IMR-90 (cell line): ENCODE measurements around the gene PIP5K1B. TPM values are rescaled to one million over a fixed set of nuclear protein-coding genes. Genes with fewer than 3 reads are reported as not detected.

Experiments
- ATAC-seq: fragments of 200-7000 bp; cut with Tn5 transposase; 2 replicates; pipeline ENCODE4 v1.9.1; 2020; ENCODE audit warnings: low read depth, mild to moderate bottlenecking, moderate library complexity
- BruUV-seq: library from RNA; stranded (reverse); fragments of 400-500 nt; replicated peaks from 2 replicates; lab custom pipeline; 2021; lab: Mats Ljungman, UMichigan
- CTCF ChIA-PET: fragments of 300-600 bp; formaldehyde crosslinking; extraction: SDS; loops from one replicate; lab custom pipeline; 2021; ENCODE audit warnings: antibody characterized with exemption; lab: Yijun Ruan, JAX
- POLR2A ChIA-PET: fragments of 300-600 bp; sonication (Branson Sonifier 250); formaldehyde crosslinking; loops from one replicate; lab custom pipeline; 2022; ENCODE audit warnings: antibody characterized with exemption; ENCODE audit not compliant: unreplicated experiment; lab: Charles Lee
- DNase-seq: peaks from one replicate; pipeline ENCODE4 v3.0.0; 2013
- H2AFZ ChIP-seq: replicated peaks from 2 replicates; pipeline ENCODE3; 2013; ENCODE audit warnings: low read length, mild to moderate bottlenecking; ENCODE audit not compliant: poor library complexity
- H2AK5ac ChIP-seq: 2 replicates; pipeline ENCODE4 v1.6.1; 2013; ENCODE audit warnings: low read depth, low read length, inconsistent platforms
- H2AK9ac ChIP-seq: replicated peaks from 2 replicates; pipeline ENCODE3; 2013; ENCODE audit warnings: mild to moderate bottlenecking, low read depth, low read length, moderate library complexity; ENCODE audit not compliant: poor library complexity
- H2BK120ac ChIP-seq: 2 replicates; pipeline ENCODE4 v1.6.1; 2013; ENCODE audit warnings: low read depth, low read length, inconsistent platforms
- H2BK15ac ChIP-seq: 3 replicates; pipeline ENCODE4 v1.6.1; 2013; ENCODE audit warnings: low read depth, low read length, inconsistent platforms
- H2BK20ac ChIP-seq: 2 replicates; pipeline ENCODE4 v1.6.1; 2013; ENCODE audit warnings: low read depth, mild to moderate bottlenecking, inconsistent platforms, low read length, moderate library complexity
- H2BK5ac ChIP-seq: 2 replicates; pipeline ENCODE4 v1.6.1; 2013; ENCODE audit warnings: mild to moderate bottlenecking, low read depth, low read length, inconsistent platforms; ENCODE audit not compliant: poor library complexity, severe bottlenecking
- H3K14ac ChIP-seq: replicated peaks from 2 replicates; pipeline ENCODE4 v1.6.1; 2013; ENCODE audit warnings: low read depth, low read length, inconsistent platforms
- H3K18ac ChIP-seq: 2 replicates; pipeline ENCODE4 v1.6.1; 2013; ENCODE audit warnings: low read depth, low read length, control low read depth
- H3K23ac ChIP-seq: 2 replicates; pipeline ENCODE4 v1.6.1; 2013; ENCODE audit warnings: low read depth, low read length, inconsistent platforms
- H3K27ac ChIP-seq: 2 replicates; pipeline ENCODE4 v1.5.1; 2013; ENCODE audit warnings: mild to moderate bottlenecking, control low read depth, low read length; ENCODE audit not compliant: insufficient read depth
- H3K27me3 ChIP-seq: 2 replicates; pipeline ENCODE4 v1.6.1; 2013; ENCODE audit warnings: low read length; ENCODE audit not compliant: control insufficient read depth, insufficient read depth
- H3K36me3 ChIP-seq: 2 replicates; pipeline ENCODE4 v1.6.1; 2013; ENCODE audit warnings: low read length, mixed read lengths; ENCODE audit not compliant: control insufficient read depth, insufficient read depth
- H3K4ac ChIP-seq: 2 replicates; pipeline ENCODE4 v1.6.1; 2013; ENCODE audit warnings: low read depth, low read length, inconsistent platforms
- H3K4me1 ChIP-seq: 2 replicates; pipeline ENCODE4 v1.6.1; 2013; ENCODE audit warnings: low read length, mixed read lengths; ENCODE audit not compliant: control insufficient read depth, insufficient read depth
- H3K4me2 ChIP-seq: 2 replicates; pipeline ENCODE4 v1.6.1; 2013; ENCODE audit warnings: low read depth, mild to moderate bottlenecking, control low read depth, low read length, moderate library complexity
- H3K4me3 ChIP-seq: 2 replicates; pipeline ENCODE4 v1.5.1; 2013; ENCODE audit warnings: low read depth, mild to moderate bottlenecking, control low read depth, low read length, moderate library complexity; ENCODE audit not compliant: insufficient read depth
- H3K56ac ChIP-seq: 2 replicates; pipeline ENCODE4 v1.6.1; 2013; ENCODE audit warnings: low read length, inconsistent platforms; ENCODE audit not compliant: insufficient read depth; ENCODE audit errors: extremely low read depth
- H3K79me1 ChIP-seq, 2 experiments: 2 replicates each; pipeline ENCODE4 v1.6.1; 2013; ENCODE audit warnings: low read length in 2 of 2, inconsistent platforms in 1 of 2, low read depth in 1 of 2
- H3K9ac ChIP-seq: 2 replicates; pipeline ENCODE4 v1.6.1; 2013; ENCODE audit warnings: low read depth, low read length, control low read depth
- H3K9me1 ChIP-seq: 2 replicates; pipeline ENCODE4 v1.6.1; 2013; ENCODE audit warnings: low read length, inconsistent platforms; ENCODE audit not compliant: insufficient read depth
- H3K9me3 ChIP-seq: 2 replicates; pipeline ENCODE4 v1.6.1; 2013; ENCODE audit warnings: low read length; ENCODE audit not compliant: control insufficient read depth, insufficient read depth
- H4K20me1 ChIP-seq: 2 replicates; pipeline ENCODE4 v1.6.1; 2013; ENCODE audit warnings: low read length, inconsistent platforms; ENCODE audit not compliant: insufficient read depth
- H4K5ac ChIP-seq: 2 replicates; pipeline ENCODE4 v1.6.1; 2013; ENCODE audit warnings: mild to moderate bottlenecking, low read depth, low read length, control low read depth
- H4K8ac ChIP-seq, 2 experiments: 2 replicates each; pipeline ENCODE4 v1.6.1; 2013; ENCODE audit warnings: low read depth in 2 of 2, low read length in 2 of 2, control low read depth in 1 of 2, inconsistent platforms in 1 of 2
- H4K91ac ChIP-seq: 2 replicates; pipeline ENCODE4 v1.6.1; 2013; ENCODE audit warnings: low read depth, low read length, inconsistent platforms; ENCODE audit not compliant: insufficient read depth
- BHLHE40 ChIP-seq: fragments of 150-350 bp; IDR thresholded peaks from 2 replicates; pipeline ENCODE4 v1.6.1; 2016; ENCODE audit warnings: mild to moderate bottlenecking, low read depth, low read length
- CHD1 ChIP-seq: IDR thresholded peaks from 2 replicates; pipeline ENCODE4 v1.6.1; 2012; ENCODE audit warnings: low read depth, low read length, improper control_type of control experiment
- MAFK ChIP-seq: IDR thresholded peaks from 2 replicates; pipeline ENCODE4 v1.6.1; 2012; ENCODE audit warnings: low read depth, low read length, improper control_type of control experiment
- MAZ ChIP-seq: IDR thresholded peaks from 2 replicates; pipeline ENCODE4 v1.6.1; 2012; ENCODE audit warnings: low read depth, mild to moderate bottlenecking, low read length, improper control_type of control experiment, moderate library complexity, borderline replicate concordance
- NFE2L2 ChIP-seq: fragments of 150-350 bp; IDR thresholded peaks from 2 replicates; pipeline ENCODE4 v1.6.1; 2016; ENCODE audit warnings: low read depth, mild to moderate bottlenecking, low read length
- RAD21 ChIP-seq: IDR thresholded peaks from 2 replicates; pipeline ENCODE4 v1.6.1; 2012; ENCODE audit warnings: low read length, improper control_type of control experiment
- RCOR1 ChIP-seq: IDR thresholded peaks from 2 replicates; pipeline ENCODE4 v1.6.1; 2012; ENCODE audit warnings: mild to moderate bottlenecking, low read length, improper control_type of control experiment; ENCODE audit not compliant: insufficient replicate concordance
- WGBS, 2 experiments: methylation state at CpG; one replicate each; pipeline versions ENCODE4 v1.1.5 to v1.1.7; 2013; ENCODE audit warnings: missing lambda C conversion rate in 2 of 2; ENCODE audit not compliant: insufficient read length in 1 of 2; ENCODE audit errors: extremely low coverage in 2 of 2; 5-methylcytosine and 5-hydroxymethylcytosine counted together
- dilution Hi-C: fragments of 300-500 bp; cut with HindIII; formaldehyde crosslinking; loops from one replicate; pipeline ENCODE4 v1.14.3; 2018; ENCODE audit warnings: low sequenced_read_pairs; ENCODE audit not compliant: unreplicated experiment
- in situ Hi-C: fragments of 300-500 bp; cut with MboI; formaldehyde crosslinking; loops from 3 replicates; pipeline ENCODE4 v1.14.3; 2019; ENCODE audit warnings: low sequenced_read_pairs, inconsistent platforms, mixed read lengths
- intact Hi-C: fragments of 100-400 bp; cut with micrococcal nuclease; formaldehyde crosslinking; loops from 2 replicates; pipeline ENCODE4 v1.10.0; 2022
- polyA plus RNA-seq, 3 experiments: library from polyadenylated mRNA; depleted of rRNA; stranded (reverse); fragments of >200 nt; gene quantifications; 2 replicates each; pipeline ENCODE4 v1.2.3, GENCODE V29; 2012; ENCODE audit warnings: low replicate concordance in 1 of 3
- total RNA-seq: library from RNA; depleted of rRNA; stranded (reverse); fragments of >200 nt; gene quantifications from 2 replicates; pipeline ENCODE4 v1.2.3, GENCODE V29; 2012
- TF ChIP-seq, protein P1 (sequence below): fragments of 150-350 bp; IDR thresholded peaks from 2 replicates; pipeline ENCODE4 v1.6.1; 2017; ENCODE audit warnings: mild to moderate bottlenecking, antibody characterized with exemption, low read length, low read depth

The PIP5K1B gene
- total and polyA plus RNA-seq, 2 of the 4 experiments (the other 2 are of a cell fraction): not detected

DNA sequence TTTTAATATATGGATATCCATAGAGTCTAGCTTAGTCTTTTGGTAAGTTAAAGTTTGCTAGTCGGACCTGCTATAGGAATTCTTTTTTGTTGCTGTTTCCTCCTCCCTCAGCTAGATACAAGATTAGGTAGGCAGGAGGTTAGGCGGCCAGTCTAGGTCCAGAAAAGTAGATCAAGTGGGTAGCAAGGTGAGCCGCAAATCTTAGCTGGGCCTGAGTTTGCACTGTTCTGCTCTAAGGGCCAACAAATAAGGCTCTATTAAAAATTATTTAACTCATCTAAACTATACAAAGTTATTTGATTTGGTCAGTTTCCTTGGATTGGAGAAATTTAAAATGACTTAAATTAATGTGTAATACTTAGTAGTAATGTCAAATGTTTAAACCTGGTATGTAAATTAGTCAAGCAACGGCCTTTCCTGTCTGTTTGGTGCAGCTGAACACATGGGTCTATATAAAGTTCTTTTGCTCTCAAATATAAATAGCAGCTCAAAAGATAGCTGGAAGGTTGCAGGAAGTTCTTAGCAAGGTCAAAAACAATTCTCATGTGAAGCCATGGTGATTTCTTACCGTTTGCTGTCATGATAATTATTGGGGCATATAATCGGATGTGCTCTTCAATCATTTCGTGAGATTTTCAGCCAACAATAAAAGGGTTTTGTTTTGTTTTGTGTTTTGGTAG, 236.9 kb downstream of the PIP5K1B start:
- BruUV-seq: no TSS peak

More for the DNA sequence above, 236.9 kb downstream of the PIP5K1B start:
- H2AFZ ChIP-seq: no peak overlapping the region
- no peak overlapping the region for H3K4me2 ChIP-seq
- no peaks in the 10 kb centered on the region for H3K36me3 ChIP-seq
- H3K56ac ChIP-seq: no peak overlapping the region
- no peaks in the 10 kb centered on the region for H3K4me1 ChIP-seq
- H2AK9ac ChIP-seq: no peak overlapping the region
- no peaks in the 10 kb centered on the region for H3K9me3 ChIP-seq
- no peaks in the 10 kb centered on the region for H4K20me1 ChIP-seq
- no peak overlapping the region for H2BK20ac ChIP-seq
- TF ChIP-seq RAD21 (no peak), MAFK (no peak), NFE2L2 (no peak), BHLHE40 (no peak), RCOR1 (no peak), CHD1 (no peak), MAZ (no peak)
- TF ChIP-seq, protein P1, sequence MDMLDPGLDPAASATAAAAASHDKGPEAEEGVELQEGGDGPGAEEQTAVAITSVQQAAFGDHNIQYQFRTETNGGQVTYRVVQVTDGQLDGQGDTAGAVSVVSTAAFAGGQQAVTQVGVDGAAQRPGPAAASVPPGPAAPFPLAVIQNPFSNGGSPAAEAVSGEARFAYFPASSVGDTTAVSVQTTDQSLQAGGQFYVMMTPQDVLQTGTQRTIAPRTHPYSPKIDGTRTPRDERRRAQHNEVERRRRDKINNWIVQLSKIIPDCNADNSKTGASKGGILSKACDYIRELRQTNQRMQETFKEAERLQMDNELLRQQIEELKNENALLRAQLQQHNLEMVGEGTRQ: no peak
- dilution Hi-C loops (no loop called here), in situ Hi-C loops (no loop called here), intact Hi-C loops (no loop called here)
- ATAC-seq: no peak
- H3K23ac ChIP-seq: no peak overlapping the region
- H3K27ac ChIP-seq: no peak overlapping the region
- no peak for DNase-seq
- WGBS, 2 experiments: no CpG with 5 or more reads among the region's 7 CpGs
- H3K27me3 ChIP-seq: no peaks in the 10 kb centered on the region
- ChIA-PET CTCF (no interaction called here), POLR2A (no interaction called here)
- no peak overlapping the region for H3K4ac ChIP-seq
- no peak overlapping the region for H4K91ac ChIP-seq
- no peak overlapping the region for H3K14ac ChIP-seq
- H4K5ac ChIP-seq: no peak overlapping the region
- H3K4me3 ChIP-seq: no peak overlapping the region
- H3K79me1 ChIP-seq: no peaks in the 10 kb centered on the region
- no peak overlapping the region for H4K8ac ChIP-seq
- H3K18ac ChIP-seq: no peak overlapping the region
- no peak overlapping the region for H2BK120ac ChIP-seq
- no peak overlapping the region for H2BK5ac ChIP-seq
- H3K9me1 ChIP-seq: no peaks in the 10 kb centered on the region
- H2AK5ac ChIP-seq: no peak overlapping the region
- no peak overlapping the region for H2BK15ac ChIP-seq
- H3K9ac ChIP-seq: no peak overlapping the region
